Gastroesophageal sphincter (tissue), 3 donors: ENCODE data around the gene CHST15.

ENCODE experiments used
- POLR2A ChIP-seq, 2 donors: fragments of 450-650 bp; IDR thresholded peaks; one replicate each; pipeline ENCODE4 v1.6.1; 2017; ENCODE audit warnings: antibody characterized with exemption in 2 of 2, mild to moderate bottlenecking in 2 of 2, moderate library complexity in 1 of 2
- TF ChIP-seq, protein P1 (sequence below), 4 experiments: fragments of 200-600 bp in 2 of 4; fragments of 450-650 bp in 2 of 4; sonication (generic) in 1 of 4; IDR thresholded peaks; one replicate each; pipeline ENCODE4 v1.5.1; 2017 to 2019; ENCODE audit warnings: antibody characterized with exemption in 4 of 4, mild to moderate bottlenecking in 2 of 4, moderate library complexity in 2 of 4

GRCh38 chr10:124098575-124098974, 5.2 kb upstream of the CHST15 start:
- TF ChIP-seq POLR2A (IDR thresholded peaks at IDR 0.05): no peak
- TF ChIP-seq, protein P1, sequence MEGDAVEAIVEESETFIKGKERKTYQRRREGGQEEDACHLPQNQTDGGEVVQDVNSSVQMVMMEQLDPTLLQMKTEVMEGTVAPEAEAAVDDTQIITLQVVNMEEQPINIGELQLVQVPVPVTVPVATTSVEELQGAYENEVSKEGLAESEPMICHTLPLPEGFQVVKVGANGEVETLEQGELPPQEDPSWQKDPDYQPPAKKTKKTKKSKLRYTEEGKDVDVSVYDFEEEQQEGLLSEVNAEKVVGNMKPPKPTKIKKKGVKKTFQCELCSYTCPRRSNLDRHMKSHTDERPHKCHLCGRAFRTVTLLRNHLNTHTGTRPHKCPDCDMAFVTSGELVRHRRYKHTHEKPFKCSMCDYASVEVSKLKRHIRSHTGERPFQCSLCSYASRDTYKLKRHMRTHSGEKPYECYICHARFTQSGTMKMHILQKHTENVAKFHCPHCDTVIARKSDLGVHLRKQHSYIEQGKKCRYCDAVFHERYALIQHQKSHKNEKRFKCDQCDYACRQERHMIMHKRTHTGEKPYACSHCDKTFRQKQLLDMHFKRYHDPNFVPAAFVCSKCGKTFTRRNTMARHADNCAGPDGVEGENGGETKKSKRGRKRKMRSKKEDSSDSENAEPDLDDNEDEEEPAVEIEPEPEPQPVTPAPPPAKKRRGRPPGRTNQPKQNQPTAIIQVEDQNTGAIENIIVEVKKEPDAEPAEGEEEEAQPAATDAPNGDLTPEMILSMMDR (IDR thresholded peaks at IDR 0.05): no peak
